ENCODE data around the gene CES3.

DNA sequence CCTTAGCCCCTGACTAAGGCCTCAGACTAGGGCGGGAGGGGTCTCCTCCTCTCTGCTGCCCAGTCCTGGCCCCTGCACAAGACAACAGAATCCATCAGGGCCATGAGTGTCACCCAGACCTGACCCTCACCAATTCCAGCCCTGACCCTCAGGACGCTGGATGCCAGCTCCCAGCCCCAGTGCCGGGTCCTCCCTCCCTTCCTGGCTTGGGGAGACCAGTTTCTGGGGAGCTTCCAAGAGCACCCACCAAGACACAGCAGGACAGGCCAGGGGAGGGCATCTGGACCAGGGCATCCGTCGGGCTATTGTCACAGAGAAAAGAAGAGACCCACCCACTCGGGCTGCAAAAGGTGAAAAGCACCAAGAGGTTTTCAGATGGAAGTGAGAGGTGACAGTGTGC, 12.7 kb downstream of the CES3 start:
- TF ChIP-seq CTCF (IDR thresholded peaks at IDR 0.05) = no peak
- TF ChIP-seq POLR2A (IDR thresholded peaks at IDR 0.05) = no peak

Data from thyroid gland (tissue), 4 donors.